Keratinocyte (primary cell): ENCODE data around the gene UBE2C.

Experiments
- EZH2 ChIP-seq: IDR thresholded peaks from one replicate; pipeline ENCODE4 v1.6.1; 2012; ENCODE audit warnings: inconsistent platforms, mild to moderate bottlenecking, low read length, moderate library complexity
- TF ChIP-seq, protein P1 (sequence below), 3 experiments: IDR thresholded peaks in 1 of 3; conservative IDR thresholded peaks in 1 of 3; optimal IDR thresholded peaks in 1 of 3; 2 replicates in 2 of 3; 3 replicates in 1 of 3; pipeline versions ENCODE3 to v1.5.1; 2011; ENCODE audit warnings: low read length in 3 of 3, mild to moderate bottlenecking in 3 of 3, moderate library complexity in 2 of 3, control low read depth in 1 of 3, inconsistent platforms in 1 of 3; ENCODE audit not compliant: insufficient read depth in 2 of 3; ENCODE audit errors: extremely low read depth in 1 of 3

- no peak for TF ChIP-seq EZH2
- TF ChIP-seq, protein P1, sequence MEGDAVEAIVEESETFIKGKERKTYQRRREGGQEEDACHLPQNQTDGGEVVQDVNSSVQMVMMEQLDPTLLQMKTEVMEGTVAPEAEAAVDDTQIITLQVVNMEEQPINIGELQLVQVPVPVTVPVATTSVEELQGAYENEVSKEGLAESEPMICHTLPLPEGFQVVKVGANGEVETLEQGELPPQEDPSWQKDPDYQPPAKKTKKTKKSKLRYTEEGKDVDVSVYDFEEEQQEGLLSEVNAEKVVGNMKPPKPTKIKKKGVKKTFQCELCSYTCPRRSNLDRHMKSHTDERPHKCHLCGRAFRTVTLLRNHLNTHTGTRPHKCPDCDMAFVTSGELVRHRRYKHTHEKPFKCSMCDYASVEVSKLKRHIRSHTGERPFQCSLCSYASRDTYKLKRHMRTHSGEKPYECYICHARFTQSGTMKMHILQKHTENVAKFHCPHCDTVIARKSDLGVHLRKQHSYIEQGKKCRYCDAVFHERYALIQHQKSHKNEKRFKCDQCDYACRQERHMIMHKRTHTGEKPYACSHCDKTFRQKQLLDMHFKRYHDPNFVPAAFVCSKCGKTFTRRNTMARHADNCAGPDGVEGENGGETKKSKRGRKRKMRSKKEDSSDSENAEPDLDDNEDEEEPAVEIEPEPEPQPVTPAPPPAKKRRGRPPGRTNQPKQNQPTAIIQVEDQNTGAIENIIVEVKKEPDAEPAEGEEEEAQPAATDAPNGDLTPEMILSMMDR (optimal IDR thresholded peaks at IDR 0.05 in 1 of 3, IDR thresholded peaks at IDR 0.05 in 1 of 3, conservative IDR thresholded peaks at IDR 0.05 in 1 of 3; ENCODE audit: extremely low read depth in 1 of 3, insufficient read depth in 2 of 3, low read length in 3 of 3), result no peak
Measured at GRCh38 chr20:45840700-45841198, 28.3 kb downstream of the UBE2C start.
